GM10266 (cell line): Measurements from ENCODE around the gene BEST4.
"Not testable (repeated sequence)": the region's sequence is repeated elsewhere in the genome, so short reads cannot be mapped to it uniquely, and the experiment has no call there.

Experiments
- DNase-seq: peaks from one replicate; pipeline ENCODE4 v3.0.0; 2012; ENCODE audit errors: extremely low spot score
- TF ChIP-seq, protein P1 (sequence below): IDR thresholded peaks from 2 replicates; pipeline ENCODE4 v1.5.1; 2012; ENCODE audit warnings: mild to moderate bottlenecking, low read depth; ENCODE audit not compliant: control insufficient read depth, insufficient read depth; ENCODE audit errors: missing control alignments

BEST4 gene

GRCh38 chr1:44777547-44777946, 10.4 kb downstream of the BEST4 start:
- no peak for DNase-seq
- TF ChIP-seq, protein P1, sequence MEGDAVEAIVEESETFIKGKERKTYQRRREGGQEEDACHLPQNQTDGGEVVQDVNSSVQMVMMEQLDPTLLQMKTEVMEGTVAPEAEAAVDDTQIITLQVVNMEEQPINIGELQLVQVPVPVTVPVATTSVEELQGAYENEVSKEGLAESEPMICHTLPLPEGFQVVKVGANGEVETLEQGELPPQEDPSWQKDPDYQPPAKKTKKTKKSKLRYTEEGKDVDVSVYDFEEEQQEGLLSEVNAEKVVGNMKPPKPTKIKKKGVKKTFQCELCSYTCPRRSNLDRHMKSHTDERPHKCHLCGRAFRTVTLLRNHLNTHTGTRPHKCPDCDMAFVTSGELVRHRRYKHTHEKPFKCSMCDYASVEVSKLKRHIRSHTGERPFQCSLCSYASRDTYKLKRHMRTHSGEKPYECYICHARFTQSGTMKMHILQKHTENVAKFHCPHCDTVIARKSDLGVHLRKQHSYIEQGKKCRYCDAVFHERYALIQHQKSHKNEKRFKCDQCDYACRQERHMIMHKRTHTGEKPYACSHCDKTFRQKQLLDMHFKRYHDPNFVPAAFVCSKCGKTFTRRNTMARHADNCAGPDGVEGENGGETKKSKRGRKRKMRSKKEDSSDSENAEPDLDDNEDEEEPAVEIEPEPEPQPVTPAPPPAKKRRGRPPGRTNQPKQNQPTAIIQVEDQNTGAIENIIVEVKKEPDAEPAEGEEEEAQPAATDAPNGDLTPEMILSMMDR, result no peak

GRCh38 chr1:44776730-44777068, 11.3 kb downstream of the BEST4 start:
- TF ChIP-seq, protein P1, result no peak
- no peak for DNase-seq

- no peak for DNase-seq
- TF ChIP-seq, protein P1, result no peak
These were observed 11.8 kb downstream of the BEST4 start for GRCh38 chr1:44775930-44776729.

- TF ChIP-seq, protein P1, result no peak
- DNase-seq, result peak; percentile 90
These were observed 12.7 kb downstream of the BEST4 start, which contains the start of gene RPS8 for GRCh38 chr1:44775078-44775929. TSS of gene RPS8 (plus strand) at chr1:44775540. CDS start at chr1:44775597, 57 bp downstream.

- DNase-seq, result not testable (repeated sequence)
These were observed 21.5 kb downstream of the BEST4 start for GRCh38 chr1:44766421-44766820.

GRCh38 chr1:44760876-44761275, 27.1 kb downstream of the BEST4 start:
- TF ChIP-seq, protein P1, result no peak
- DNase-seq, result no peak

- no peak for DNase-seq
- TF ChIP-seq, protein P1, result no peak
These were observed 28.9 kb downstream of the BEST4 start for GRCh38 chr1:44759077-44759476.
